ENCODE measurements around the gene TMBIM1.

The TMBIM1 gene

DNA sequence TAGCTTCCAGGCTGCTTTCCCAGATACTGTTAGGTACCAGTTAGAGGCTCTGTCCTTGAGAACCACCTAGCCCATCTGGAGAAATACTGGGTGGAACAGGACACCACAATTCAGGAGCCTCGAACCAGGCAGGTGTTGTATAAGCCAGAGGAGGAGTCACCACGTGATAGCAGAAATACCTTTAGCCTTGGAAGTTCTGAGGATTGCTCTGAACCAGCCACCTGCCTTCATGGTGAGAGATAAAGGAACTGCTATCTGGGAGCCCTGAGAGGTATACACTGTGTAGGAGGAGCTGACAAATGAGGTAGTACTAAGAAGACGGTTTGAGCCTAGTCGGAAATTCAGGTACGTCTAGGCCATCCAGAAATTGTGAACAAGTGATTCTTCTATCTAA, 39.1 kb downstream of the TMBIM1 start:
- no peak for DNase-seq

DNA sequence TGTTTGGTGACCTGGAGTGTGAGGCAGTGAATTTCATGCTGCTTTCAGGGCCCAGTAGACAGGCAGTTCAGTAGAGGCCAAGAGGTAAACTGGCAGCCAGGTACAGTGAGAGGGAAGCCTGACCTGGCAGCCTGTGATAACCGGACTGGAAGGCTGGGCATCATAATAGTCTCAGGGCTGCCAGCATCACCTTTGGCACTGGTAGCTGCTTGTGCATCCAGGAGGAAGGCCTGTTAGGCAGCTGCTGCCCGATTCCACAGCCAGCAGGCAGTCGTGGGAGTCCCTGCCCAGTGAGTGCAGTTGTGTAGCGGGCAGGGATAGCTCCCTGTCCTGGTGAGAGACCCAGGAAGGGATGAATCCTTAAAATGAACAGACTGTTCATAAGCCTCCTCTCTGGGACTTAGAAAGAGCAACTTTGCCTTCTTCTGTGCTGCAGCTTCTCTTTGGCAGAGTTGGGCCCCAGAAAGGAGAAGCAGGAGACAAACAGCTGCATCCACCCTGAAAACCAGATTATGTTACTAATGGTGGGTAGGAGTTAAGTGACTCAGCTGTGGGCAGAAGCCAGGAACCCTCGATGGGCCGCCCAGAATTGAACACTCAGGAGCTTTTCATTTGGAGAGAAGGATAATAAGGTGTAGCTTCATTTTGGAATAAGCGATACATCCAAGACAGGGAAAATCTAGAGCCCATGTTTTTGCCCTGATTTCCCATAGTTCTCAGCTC, 39.6 kb downstream of the TMBIM1 start:
- no peak for DNase-seq

DNA sequence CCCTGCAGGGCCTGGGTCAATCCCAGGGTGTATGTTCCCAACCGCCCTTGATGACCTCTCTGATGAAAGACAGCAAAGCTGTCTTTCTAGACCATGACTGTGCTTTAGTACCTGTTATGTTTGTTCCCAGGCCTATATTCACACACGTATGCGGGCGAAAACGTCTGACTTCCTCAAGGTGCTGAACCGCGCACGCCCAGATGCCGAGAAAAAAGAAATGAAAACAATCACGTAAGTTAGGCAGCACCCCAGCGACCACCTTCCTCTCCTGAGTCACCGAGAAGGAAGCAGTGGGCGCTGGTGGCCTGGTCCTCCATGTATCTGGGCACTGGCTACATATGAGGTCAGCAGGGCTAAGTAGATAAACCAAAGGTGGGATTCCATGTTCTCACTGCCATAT, 42.6 kb downstream of the TMBIM1 start:
- DNase-seq: no peak

DNA sequence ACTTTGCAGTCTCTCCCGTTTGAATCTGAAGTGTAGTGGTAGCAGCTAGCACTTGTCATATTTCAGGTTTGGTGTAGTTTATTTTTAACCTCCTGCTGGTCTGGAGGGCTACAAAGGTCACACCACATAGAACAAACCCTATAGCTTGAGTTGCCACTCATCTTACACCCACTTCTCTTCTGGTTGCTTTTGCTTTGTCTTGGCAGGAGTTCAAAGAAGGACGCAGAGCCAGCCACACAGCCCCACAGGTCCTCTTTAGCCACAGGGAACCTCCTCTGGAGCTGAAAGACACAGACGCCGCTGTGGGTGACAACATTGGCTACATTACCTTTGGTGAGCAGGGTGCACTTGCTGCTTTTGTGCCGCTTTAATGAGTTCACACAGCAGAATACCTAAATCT, 47.1 kb downstream of the TMBIM1 start:
- DNase-seq: no peak

DNA sequence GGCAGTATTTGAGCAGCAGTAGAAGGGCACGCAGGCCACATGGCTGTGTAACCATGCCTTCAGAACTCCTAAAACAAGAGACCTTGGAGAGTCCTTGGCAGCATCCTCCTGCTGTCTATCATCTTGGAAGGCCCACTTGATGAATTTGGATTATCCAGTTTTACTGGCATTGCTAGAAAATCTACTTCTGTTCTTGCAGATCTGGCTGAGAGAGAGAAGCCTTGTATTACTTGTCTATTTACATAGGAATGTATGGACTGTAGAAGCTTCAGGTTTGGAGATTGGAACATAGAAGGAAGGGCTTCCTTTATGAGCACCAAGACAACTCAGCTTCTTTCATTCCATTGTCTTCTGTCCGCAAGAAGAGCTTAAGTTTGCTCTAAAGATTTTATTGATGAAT, 47.6 kb downstream of the TMBIM1 start:
- DNase-seq: no peak

- DNase-seq: no peak
These were observed 48.1 kb downstream of the TMBIM1 start for GRCh38 chr2:218244204-218244603.

DNA sequence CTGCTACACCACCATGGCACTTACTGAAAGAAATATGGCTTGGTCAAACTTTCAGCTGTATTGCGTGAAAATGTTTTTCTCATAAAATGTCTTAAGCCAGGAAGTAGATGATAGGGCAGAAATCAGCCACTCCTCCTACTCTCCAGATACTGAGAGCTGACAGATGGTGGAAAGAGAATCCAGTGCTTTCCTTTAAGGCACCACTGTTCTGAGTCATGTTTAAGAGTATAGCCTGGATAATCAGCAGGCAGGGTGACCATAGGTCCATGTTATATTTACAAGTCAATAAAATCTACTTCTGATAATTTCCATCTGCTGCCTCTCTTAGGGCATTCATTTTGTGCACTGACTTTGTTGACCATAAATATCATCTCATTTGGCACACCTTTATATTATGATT, 53.4 kb downstream of the TMBIM1 start:
- no peak for DNase-seq

DNA sequence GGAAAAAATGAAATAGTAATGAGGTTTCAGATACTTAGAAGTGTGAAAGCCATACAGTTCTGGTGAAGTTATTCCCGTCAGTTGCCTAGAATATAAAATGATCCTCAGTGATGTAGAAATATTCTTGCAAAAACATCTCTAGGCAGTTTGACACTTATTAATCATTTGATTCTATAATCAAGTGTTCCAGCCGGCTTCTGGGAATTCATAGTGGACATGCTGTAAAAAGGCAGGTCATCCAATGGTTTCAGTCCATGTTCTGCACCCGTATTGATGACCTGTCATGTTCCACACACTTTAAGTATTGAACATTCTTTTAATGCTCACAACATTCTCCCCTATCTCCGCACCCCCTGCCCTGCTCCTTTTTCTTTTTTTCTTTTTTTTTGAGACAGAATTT, 55.5 kb downstream of the TMBIM1 start:
- no peak for DNase-seq

DNA sequence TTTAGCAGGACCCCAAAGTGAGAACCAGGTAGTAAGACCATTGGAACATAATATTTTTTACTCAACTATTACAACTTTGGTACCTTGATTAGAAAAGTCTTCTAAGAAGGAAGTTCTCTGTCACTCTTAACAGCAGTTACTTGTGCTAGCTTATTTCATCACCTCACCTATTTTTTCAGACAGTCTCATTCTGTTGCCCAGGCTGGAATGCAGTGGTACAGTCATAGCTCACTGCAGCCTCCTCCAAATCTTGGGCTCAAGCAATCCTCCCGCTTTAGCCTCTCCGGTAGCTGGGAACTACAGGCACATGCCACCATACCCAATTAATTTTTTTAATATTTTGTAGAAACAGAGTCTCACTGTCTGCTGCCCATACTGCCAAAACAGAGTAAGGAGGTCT, 57.3 kb downstream of the TMBIM1 start:
- no peak for DNase-seq

GRCh38 chr2:218234521-218234920, 57.8 kb downstream of the TMBIM1 start:
- no peak for DNase-seq

GRCh38 chr2:218233543-218233942, 58.8 kb downstream of the TMBIM1 start:
- no peak for DNase-seq

DNA sequence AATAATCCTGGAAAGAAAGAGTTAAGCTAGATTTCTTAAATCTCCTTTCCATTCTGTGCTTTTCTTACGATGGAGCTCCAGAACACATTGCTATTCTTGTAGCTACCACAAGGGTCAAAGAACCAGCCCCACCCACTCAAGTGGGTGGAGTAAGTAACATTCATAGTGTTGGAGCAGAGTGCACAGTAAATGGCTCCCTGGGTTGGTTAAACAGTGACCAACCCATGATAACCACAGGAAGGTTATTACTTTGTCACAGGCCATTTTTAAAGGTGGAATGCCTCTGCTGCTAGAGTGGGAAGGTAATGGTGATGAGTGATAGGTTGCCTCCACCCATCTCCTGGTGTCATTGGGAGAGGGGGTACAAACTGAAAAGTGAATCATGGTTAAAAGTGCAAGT, 61.4 kb downstream of the TMBIM1 start:
- no peak for DNase-seq

DNA sequence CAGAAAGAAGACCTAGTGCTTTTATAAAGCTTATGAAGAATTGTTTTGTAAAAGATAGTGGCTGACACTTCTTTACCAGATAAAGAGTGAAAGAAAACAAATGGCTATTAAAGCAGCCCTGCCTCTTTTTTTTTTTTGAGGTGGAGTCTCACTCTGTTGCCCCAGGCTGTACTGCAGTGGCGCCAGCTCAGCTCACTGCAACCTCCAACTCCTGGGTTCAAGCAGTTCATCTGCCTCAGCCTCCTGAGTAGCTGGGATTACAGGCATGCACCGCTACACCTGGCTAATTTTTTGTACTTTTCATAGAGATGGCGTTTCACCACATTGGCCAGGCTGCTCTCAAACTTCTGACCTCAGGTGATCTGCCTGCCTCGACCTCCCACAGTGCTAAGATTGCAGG, 62.5 kb downstream of the TMBIM1 start:
- DNase-seq: no peak

DNA sequence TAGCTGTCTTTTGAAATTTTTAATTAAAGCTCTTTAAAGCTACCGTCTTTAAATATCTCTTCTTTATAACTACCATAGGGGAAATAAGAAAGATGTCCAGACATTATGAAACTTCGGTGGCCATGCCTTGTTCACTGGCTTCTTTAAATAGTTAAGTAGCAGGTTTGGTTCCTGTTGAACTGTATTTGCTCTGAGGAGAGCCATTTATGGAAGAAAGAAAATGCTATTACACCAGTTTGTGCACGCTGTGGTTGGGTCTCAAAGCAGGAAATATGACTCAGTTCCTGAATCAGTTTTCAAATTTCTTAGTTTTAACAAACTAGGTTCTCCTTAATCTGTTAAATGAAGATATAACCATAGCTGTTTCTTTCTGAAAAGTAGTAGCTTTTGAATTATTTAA, 63.1 kb downstream of the TMBIM1 start:
- DNase-seq: no peak

DNA sequence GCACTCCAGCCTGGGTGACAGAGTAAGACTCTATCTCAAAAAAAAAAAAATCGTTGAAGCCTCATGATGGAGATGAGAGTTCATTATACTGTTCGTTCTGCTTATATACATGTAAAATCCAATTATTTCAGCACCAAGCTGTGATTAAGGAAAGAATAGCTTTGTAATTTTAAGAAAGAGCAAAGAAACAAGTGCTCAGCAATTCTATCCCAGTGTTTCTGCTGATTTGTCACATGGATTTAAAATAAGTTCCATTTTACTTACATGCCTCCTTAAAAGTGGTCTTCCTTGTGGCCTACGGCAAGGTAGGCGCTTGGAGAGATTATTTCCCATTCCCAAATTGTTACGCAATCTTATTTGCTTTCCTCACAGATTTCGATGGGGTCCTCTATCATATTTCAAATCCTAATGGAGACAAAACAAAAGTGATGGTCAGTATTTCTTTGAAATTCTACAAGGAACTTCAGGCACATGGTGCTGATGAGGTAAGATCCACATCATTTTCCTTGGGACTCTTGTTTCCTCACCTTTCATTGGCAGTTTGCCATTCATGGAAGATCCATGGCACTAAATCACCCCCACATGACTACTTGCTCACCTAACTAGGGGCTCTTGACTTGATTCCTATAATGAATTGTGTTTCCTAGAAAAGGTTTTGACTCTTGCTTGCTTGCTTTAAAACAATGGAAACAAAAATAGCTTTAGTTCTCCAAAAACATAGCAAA, 63.8 kb downstream of the TMBIM1 start:
- no peak for DNase-seq

DNA sequence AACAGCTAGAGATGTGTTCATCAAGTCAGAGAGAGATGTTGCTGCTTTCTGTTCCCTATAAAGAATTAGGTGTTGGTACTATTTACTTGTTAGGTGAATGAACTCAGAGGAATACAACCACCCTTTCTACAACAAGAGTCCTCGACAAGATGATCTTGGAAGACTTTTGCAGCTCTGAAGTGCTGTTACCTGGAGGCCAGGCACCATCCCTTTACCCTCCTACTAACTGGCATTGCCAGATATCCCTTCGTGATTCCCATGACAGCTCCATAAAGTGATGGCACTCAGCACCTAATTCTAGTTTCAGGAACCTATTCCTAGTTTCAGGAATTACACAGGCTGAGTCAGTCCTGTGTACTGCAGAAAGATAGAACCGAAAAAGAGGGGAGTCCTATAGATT, 65.4 kb downstream of the TMBIM1 start:
- no peak for DNase-seq

Data from NCI-H774 (cell line).